Measurements from ENCODE around the gene RNF217. TPM values are rescaled to one million over a fixed set of nuclear protein-coding genes. Genes with fewer than 3 reads are reported as not detected.

Gene RNF217
- total and polyA plus RNA-seq, 2 of the 13 experiments (the other 11 are each of a cell fraction or from before 2014, with no cell fraction given), result 2.2 to 2.4 TPM

- peaks cover 0 to 12% of the 10 kb centered on the region in 2 experiments; a peak in 2 of 5 replicates for H3K27me3 ChIP-seq (ENCODE audit: control insufficient read depth in 1 of 2, insufficient read depth in 2 of 2, low read length in 2 of 2)
- H3K4me1 ChIP-seq (ENCODE audit: insufficient read depth, low read length), result peaks cover 7% of the 10 kb centered on the region; the same call in 1 of the 2 replicates
- no peaks in the 10 kb centered on the region for H3K36me3 ChIP-seq (replicated peaks in 1 of 2; ENCODE audit: control insufficient read depth in 1 of 2, insufficient read depth in 2 of 2, low read length in 2 of 2)
- ChIA-PET POLR2A (no interaction called here), CTCF (ENCODE audit: low intra/inter-chr PET ratio, low total read pairs) (no interaction called here)
- in situ Hi-C loops (cut with HindIII; ENCODE audit: extremely low pct_ligation_motif_present, low pct_unique_long_range_greater_than_20kb) (no loop called here), intact Hi-C loops (cut with micrococcal nuclease; ENCODE audit: unreplicated experiment) (no loop called here)
- BruUV-seq (replicated peaks), result no TSS peak
- H4K20me1 ChIP-seq (ENCODE audit: insufficient read depth, low read length), result no peaks in the 10 kb centered on the region
- H3K4me3 ChIP-seq (replicated peaks in 1 of 3; ENCODE audit: insufficient read depth in 1 of 3, low read depth in 2 of 3, low read length in 3 of 3), result no peak overlapping the region
- no peaks in the 10 kb centered on the region for H3K79me2 ChIP-seq (ENCODE audit: insufficient read depth, low read length)
- H3K4me2 ChIP-seq (ENCODE audit: low read depth, low read length), result no peak overlapping the region
- H2AFZ ChIP-seq (ENCODE audit: low read length), result no peak overlapping the region
- FAIRE-seq, result no peak
- H3K27ac ChIP-seq (ENCODE audit: extremely low read length, insufficient read depth, low read length), result no peak overlapping the region
- no peaks in the 10 kb centered on the region for H3K9me3 ChIP-seq (ENCODE audit: low read length)
- no peak for ATAC-seq
- H3K9ac ChIP-seq (ENCODE audit: insufficient read depth, low read depth, low read length), result no peak overlapping the region
- no peak for DNase-seq (ENCODE audit: low spot score)
- WGBS (ENCODE audit: low lambda C conversion rate), result 5% methylated on average over 1 of the region's 1 CpG
- TF ChIP-seq SAFB2 (CRISPR knock-in tag; IDR thresholded peaks at IDR 0.05; ENCODE audit: borderline replicate concordance, low read depth) (no peak), NR2F2 (IDR thresholded peaks at IDR 0.05; ENCODE audit: borderline replicate concordance, low read depth) (no peak), ZMYM4 (CRISPR knock-in tag; IDR thresholded peaks at IDR 0.05) (no peak), ZBTB2 (CRISPR knock-in tag; IDR thresholded peaks at IDR 0.05; ENCODE audit: low read depth) (no peak), ZNF552 (CRISPR knock-in tag; IDR thresholded peaks at IDR 0.05; ENCODE audit: borderline replicate concordance) (no peak), SRSF4 (IDR thresholded peaks at IDR 0.05; ENCODE audit: low read depth, low read length, poor library complexity, severe bottlenecking) (no peak), FOXK1 (CRISPR knock-in tag; IDR thresholded peaks at IDR 0.05; ENCODE audit: borderline replicate concordance, low read depth) (no peak), CCAR2 (optimal IDR thresholded peaks at IDR 0.05; ENCODE audit: low read depth, low read length) (no peak), NFE2 (CRISPR knock-in tag; IDR thresholded peaks at IDR 0.05) (no peak), REPIN1 (CRISPR knock-in tag; IDR thresholded peaks at IDR 0.05; ENCODE audit: borderline replicate concordance, low read depth) (no peak)
- TF ChIP-seq, protein P1, sequence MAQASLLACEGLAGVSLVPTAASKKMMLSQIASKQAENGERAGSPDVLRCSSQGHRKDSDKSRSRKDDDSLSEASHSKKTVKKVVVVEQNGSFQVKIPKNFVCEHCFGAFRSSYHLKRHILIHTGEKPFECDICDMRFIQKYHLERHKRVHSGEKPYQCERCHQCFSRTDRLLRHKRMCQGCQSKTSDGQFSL (CRISPR knock-in tag; IDR thresholded peaks at IDR 0.05), result no peak
- TF ChIP-seq, protein P2, sequence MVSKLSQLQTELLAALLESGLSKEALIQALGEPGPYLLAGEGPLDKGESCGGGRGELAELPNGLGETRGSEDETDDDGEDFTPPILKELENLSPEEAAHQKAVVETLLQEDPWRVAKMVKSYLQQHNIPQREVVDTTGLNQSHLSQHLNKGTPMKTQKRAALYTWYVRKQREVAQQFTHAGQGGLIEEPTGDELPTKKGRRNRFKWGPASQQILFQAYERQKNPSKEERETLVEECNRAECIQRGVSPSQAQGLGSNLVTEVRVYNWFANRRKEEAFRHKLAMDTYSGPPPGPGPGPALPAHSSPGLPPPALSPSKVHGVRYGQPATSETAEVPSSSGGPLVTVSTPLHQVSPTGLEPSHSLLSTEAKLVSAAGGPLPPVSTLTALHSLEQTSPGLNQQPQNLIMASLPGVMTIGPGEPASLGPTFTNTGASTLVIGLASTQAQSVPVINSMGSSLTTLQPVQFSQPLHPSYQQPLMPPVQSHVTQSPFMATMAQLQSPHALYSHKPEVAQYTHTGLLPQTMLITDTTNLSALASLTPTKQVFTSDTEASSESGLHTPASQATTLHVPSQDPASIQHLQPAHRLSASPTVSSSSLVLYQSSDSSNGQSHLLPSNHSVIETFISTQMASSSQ (IDR thresholded peaks at IDR 0.05; ENCODE audit: low read depth), result no peak
- TF ChIP-seq, protein P2 (CRISPR knock-in tag; IDR thresholded peaks at IDR 0.05; ENCODE audit: borderline replicate concordance), result no peak
- TF ChIP-seq, protein P3, sequence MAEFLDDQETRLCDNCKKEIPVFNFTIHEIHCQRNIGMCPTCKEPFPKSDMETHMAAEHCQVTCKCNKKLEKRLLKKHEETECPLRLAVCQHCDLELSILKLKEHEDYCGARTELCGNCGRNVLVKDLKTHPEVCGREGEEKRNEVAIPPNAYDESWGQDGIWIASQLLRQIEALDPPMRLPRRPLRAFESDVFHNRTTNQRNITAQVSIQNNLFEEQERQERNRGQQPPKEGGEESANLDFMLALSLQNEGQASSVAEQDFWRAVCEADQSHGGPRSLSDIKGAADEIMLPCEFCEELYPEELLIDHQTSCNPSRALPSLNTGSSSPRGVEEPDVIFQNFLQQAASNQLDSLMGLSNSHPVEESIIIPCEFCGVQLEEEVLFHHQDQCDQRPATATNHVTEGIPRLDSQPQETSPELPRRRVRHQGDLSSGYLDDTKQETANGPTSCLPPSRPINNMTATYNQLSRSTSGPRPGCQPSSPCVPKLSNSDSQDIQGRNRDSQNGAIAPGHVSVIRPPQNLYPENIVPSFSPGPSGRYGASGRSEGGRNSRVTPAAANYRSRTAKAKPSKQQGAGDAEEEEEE (CRISPR knock-in tag; IDR thresholded peaks at IDR 0.05; ENCODE audit: borderline replicate concordance), result no peak
Measured at GRCh38 chr6:124958759-124959354, 3.4 kb upstream of the RNF217 start.

All from HepG2 (cell line).